ENCODE data around the gene SLC9A2. TPM values are rescaled to one million over a fixed set of nuclear protein-coding genes. Genes with fewer than 3 reads are reported as not detected.
A peak's percentile ranks its signal among the peaks of the same experiment; 100 is the strongest.

The SLC9A2 gene
- total and polyA plus RNA-seq, 8 donors: 0.02 to 0.22 (median 0.06) TPM; not detected in 4

- Histone ChIP-seq H3K9me3 (no peaks in the 10 kb centered on the region), H3K27ac (no peak overlapping the region), H3K36me3 (peaks cover 0 to 47% (median 0%) of the 10 kb centered on the region in 3 donors), H3K4me1 (peaks cover 0 to 3% (median 0%) of the 10 kb centered on the region in 3 donors), H3K27me3 (no peaks in the 10 kb centered on the region), H3K4me3 (no peak overlapping the region)
- 92 to 94% methylated on average over 10 of the region's 10 CpGs for WGBS, 2 donors
- TF ChIP-seq CTCF (IDR thresholded peaks at IDR 0.05): no peak
- FAIRE-seq: no peak
- no peak for ATAC-seq
- DNase-seq: no peak
- intact Hi-C loops (cut with DNase I): no loop called here
These were observed 105.2 kb downstream of the SLC9A2 start for GRCh38 chr2:102724553-102724952.

GRCh38 chr2:102726128-102727087 is 107.1 kb downstream of the SLC9A2 start:
- FAIRE-seq: no peak

GRCh38 chr2:102735416-102736109 is 116.2 kb downstream of the SLC9A2 start:
- Histone ChIP-seq H3K27me3 (no peaks in the 10 kb centered on the region), H3K4me1 (peaks cover 4 to 15% (median 13%) of the 10 kb centered on the region in 3 donors), H3K9me3 (no peaks in the 10 kb centered on the region), H3K27ac (peak overlapping the region; percentile 83 to 95 (median 90)), H3K4me3 (peak overlapping the region; percentile 68 to 99 (median 96)), H3K36me3 (peaks cover 0 to 8% (median 0%) of the 10 kb centered on the region in 3 donors)
- ATAC-seq (peak; percentile 46 to 60 (median 55)), FAIRE-seq (no peak), DNase-seq (peak in 4 of 6 donors; percentile 36 to 55 (median 44))
- 20 to 25% methylated on average over 15 of the region's 15 CpGs for WGBS, 2 donors
- intact Hi-C loops (cut with DNase I): no loop called here
- TF ChIP-seq CTCF (IDR thresholded peaks at IDR 0.05): no peak

More at GRCh38 chr2:102726128-102727087, 107.1 kb downstream of the SLC9A2 start:
- peaks cover 0 to 30% (median 0%) of the 10 kb centered on the region in 3 donors for H3K36me3 ChIP-seq
- no peaks in the 10 kb centered on the region for H3K9me3 ChIP-seq
- H3K4me1 ChIP-seq: peaks cover 0 to 6% (median 3%) of the 10 kb centered on the region in 3 donors
- 41 to 45% methylated on average over 15 of the region's 15 CpGs for WGBS, 2 donors
- no peaks in the 10 kb centered on the region for H3K27me3 ChIP-seq
- no peak overlapping the region for H3K27ac ChIP-seq
- intact Hi-C loops (cut with DNase I): no loop called here
- peak; percentile 67 to 89 (median 76) for ATAC-seq
- peak in 3 of 6 donors; percentile 10 to 26 (median 13) for DNase-seq
- no peak for TF ChIP-seq CTCF (IDR thresholded peaks at IDR 0.05)
- H3K4me3 ChIP-seq: no peak overlapping the region

DNA sequence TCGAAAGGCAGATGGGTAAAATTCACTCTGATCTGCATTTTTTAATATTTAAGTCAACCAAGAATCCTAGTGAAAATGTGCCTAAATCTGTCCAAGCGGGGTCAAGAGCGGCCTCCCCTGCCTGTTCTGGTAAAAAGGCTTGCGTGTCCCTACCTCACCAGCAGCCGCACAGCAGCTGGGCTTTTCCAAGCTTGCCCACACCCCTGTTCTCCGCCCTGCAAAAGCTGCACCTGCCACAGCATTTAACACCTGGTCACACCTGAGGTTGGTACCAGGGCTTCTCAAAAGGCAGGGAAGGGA is 116.7 kb downstream of the SLC9A2 start:
- peak; percentile 76 to 83 (median 79) for ATAC-seq
- no peaks in the 10 kb centered on the region for H3K27me3 ChIP-seq
- H3K27ac ChIP-seq: peak overlapping the region; percentile 83 to 95 (median 90)
- peak overlapping the region; percentile 68 to 99 (median 96) for H3K4me3 ChIP-seq
- peaks cover 0 to 8% (median 0%) of the 10 kb centered on the region in 3 donors for H3K36me3 ChIP-seq
- no peak for TF ChIP-seq CTCF (IDR thresholded peaks at IDR 0.05)
- peaks cover 4 to 13% (median 12%) of the 10 kb centered on the region in 3 donors for H3K4me1 ChIP-seq
- DNase-seq: peak in 5 of 6 donors; percentile 48 to 72 (median 58)
- intact Hi-C loops (cut with DNase I): no loop called here
- no peak for FAIRE-seq
- WGBS, 2 donors: 9% methylated on average over 6 of the region's 6 CpGs
- H3K9me3 ChIP-seq: no peaks in the 10 kb centered on the region
